Activated gamma-delta T cell treated with anti-CD3 and anti-CD28 coated beads, Interleukin-2, amount 50 U/mL, for 16 hours (primary cell): ENCODE measurements around the gene CHD3.
A peak's percentile ranks its signal among the peaks of the same experiment; 100 is the strongest.

ENCODE experiments used
- DNase-seq: peaks from one replicate; pipeline ENCODE4 v3.0.0-alpha.2; 2020; ENCODE audit warnings: low read depth

The CHD3 gene

DNA sequence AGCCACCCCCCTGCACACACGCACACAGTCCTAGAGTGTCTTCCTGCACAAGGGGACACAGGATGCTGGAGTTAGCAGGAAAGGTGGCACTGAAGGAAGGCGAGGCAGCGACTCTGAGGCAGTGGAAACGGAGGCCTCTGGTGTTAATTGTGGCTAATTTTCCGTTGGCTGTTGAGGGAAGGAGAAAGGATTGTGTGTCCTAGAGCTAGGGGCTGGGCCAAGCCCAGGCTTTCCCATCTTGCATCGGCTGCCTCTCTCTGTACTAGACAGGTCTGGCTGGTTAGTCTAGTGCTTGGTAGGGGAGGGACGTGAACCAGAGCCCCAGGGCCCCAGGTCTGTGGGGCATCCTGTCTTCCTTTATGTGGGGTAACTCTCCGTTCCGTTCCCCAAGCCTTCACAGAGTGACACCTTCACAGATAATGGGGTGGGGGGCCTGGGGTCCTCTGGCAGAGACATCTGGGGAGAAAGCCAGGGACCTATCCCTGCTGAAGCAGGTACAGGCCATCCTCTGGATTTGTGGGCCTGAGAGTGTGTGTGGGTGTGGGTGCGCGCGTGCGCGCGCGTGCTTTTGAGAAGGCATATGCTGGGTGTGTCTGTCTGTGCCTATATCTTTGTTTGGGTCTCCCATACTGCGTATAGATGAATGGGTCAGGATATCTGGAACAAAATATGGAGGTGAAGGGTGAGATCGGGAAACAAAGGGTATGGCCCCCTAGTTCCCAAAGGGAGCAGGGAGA is at the start of gene CHD3:
Gene CHD3, plus strand, starts transcription at position 606 of the 737 bp plus-strand sequence. CDS start 212 bp downstream, outside the sequence.
- no peak for DNase-seq

DNA sequence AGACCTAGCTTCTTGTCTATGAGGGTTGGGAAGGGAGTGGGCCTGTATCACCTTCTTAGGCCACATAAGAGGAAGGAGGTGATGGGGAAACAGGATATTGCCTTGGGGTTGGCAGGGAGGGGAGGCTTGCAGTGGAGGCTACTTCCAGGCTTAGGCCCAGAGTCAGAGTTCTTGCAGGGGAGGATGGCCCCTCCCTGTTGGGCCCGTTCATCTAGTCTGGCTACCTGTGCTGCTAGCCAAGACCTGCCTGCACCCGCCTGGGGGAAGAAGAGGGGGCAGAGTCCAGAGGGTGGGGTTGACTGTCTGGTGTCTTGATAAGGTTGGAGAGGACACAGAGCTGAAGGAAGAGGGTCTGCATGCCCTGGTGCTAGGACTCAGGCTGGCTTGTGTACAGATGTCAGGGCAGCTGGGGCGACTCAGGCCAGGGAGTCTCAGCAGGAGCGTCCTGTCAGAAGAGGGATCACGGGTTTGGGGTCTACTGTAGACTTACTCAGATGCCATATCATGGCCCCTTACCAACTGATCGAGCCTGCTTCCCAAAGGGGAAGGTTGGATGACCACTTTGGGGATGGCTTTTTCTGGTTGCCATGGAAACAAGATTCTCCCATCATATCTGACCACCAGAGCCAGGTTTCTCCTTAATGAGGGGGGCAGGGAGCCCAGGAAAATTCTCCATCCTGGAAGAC is 49.3 kb upstream of the CHD3 start:
- DNase-seq: no peak

- no peak for DNase-seq
Observed at GRCh38 chr17:7839876-7840261, 48.7 kb upstream of the CHD3 start.

DNA sequence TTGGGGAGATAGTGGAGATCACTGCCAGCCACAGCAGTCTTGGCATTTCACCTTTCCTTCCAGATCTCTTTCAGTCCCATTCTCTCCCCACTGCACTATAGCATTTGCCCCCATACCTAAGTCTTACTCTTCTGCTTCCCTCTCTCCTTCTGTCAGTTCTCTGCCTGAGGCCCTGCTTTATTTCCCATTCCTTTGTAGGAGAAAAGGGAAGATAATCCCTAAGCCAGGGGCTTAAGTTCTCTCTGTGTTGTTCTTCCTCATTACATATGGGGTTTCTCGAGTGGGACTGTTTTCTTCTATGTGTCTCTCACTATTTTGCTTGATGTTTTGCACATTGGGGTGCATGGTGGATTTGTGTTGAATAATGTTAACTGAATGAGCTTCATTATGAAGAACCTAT is 48.1 kb upstream of the CHD3 start:
- DNase-seq: no peak

DNA sequence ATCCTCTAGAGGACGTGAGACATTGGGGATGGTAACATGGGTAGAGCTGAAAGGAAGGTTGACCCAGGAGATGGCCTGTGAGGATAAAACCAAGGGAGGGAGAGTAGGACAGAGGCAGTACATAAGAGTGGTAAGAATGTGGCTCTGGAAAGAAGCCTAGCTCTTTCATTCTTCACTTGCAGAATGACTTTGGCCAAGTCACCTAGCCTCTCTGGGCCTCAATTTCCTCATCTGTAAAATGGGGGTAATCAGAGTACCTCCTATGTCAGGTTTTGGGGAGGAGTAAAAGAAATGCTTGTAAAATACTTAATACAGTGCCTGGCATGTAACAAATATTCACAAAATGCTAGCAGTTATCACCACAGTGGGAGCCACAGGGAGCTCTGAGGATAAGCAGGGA is 47.7 kb upstream of the CHD3 start:
- no peak for DNase-seq

DNA sequence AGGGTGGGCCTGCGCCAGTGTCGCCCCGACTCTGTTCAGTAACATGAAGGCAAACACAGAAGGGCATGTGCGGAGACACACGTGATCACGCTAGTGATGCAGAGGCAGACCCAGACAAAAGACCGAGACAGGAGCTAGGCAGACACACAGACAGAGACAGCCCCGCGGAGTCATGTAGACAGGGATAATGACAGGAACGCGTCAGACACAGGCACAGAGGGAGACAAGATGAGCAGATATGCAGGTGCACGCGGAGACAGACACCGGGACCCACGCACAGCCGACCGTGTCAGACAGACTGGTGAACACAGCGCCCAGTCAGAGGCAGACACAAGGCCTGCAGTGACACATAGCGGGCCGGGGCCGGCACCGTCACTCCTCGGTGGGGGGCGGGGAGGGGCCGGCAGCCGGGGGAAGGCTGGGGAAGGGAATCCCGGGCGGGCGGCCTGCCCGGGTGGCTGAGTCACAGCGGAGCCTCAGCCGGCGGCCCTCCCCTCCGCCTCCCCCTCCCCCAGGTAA is 47.1 kb upstream of the CHD3 start:
- peak; percentile 92 for DNase-seq

DNA sequence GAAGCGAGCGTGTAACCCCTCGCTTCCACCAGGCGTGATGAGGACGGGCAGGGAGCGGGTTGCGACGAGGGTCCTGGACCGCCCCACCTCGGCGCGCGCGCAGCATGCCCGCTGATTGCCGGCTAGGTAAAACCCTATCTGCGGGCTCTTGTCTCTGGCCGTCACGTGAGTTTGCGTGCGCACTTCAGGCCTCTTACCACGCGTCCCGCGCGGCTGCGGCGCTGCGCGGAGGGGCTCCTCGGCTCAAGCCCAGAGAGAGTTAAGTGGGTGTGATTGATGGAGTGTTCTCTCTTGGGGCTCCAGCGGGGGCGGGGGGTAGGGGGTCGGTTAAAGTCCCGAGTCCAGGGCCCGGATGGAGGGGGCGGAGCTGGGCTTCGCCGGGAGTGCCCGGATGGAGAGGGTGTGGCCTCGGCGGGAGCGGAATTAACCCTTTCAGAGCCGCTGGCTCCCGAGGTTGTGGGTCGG is 46.6 kb upstream of the CHD3 start:
- DNase-seq: peak; percentile 80

DNA sequence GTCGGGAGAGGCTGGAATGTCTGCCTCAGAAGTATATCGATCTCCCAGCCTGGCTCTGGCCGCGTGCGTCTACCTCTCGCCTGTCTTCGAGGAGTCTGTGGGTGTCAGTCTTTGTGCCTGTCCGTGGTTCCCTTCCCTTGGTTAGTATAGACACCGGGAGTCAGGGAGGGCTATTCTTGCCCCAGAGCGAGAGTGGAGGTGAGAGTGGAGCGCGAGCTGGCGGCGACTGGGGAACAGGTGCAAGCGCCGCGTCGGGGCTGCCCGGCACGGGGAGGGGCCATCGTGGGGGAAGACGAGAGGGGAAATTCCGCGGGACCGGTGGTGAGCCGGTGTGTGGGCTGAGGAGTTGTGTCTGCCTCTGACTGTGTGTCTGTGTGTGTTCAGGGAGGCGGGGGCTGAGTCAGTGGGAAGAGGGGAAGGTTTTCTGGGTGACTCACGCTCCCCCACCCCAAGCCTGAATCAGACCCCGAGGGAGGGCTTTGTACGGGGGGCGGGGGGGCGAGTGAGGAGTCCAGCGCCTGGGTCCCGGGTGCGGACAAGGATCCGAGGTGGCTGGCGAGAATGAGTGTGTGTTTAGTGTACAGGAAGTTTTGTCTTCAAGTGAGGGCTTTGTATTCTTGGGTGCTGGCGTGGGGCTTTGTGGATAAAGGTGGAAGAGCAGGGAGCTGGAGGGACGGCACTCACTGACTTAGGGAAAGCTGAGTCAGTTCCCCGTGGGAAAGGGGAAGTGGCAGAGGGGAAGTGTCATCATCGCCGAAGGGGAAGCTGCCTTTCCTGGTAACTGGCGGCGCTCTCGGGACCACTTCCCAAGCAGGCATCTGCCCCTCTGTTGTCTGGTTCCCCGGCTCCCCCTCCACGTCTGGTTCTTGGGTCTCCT is 46.0 kb upstream of the CHD3 start:
- peak; percentile 98 for DNase-seq

DNA sequence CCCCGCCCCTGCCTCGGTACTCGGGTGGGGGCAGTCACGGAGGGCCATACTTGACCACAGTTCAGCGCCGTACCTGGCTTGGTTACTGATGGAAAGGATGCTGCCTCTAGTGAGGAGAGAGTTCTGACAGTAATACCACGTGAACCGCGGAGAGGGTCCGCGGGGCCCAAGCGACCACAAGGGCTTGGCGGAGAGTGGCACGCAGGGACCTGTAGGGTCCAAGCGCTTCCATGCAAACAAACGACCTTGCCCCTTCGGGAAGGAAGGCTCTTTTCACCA is 45.4 kb upstream of the CHD3 start:
- DNase-seq: no peak

DNA sequence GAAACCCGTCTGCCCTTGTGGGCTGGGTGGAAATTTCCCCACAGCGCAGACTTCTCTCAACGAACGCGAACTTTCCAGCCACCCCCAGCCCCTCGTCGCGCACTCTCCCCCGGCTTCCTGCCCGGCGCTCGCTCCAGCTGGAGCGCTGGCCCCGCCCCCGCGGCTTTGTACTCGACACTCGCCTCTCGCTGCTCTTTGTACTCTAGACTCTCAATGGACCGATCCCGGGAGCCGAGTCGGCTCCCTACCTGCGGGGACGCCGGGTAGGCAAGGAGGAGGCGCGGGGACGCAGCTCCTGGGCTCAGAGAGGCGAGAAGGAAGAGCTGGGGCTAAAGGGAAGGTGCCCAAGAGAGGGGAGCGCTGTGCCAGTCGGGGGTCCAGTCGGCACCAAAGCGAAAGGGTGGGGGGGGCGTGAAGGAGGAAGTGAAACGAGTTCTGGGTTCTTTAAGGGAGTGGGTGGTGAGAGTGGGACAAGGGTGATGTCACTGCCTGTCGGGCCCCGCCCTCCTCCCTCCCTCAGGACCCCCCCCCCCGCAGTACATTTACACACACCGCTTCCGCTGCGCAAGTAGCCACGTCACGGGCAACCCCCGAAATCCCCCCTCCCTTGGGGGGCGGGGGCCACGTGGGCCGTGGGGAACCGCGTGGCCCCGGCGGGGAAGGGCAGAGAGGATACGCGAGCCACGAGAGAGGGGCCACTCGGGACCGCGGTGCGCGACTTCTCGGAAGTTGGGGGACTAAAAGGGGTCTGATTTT is 44.9 kb upstream of the CHD3 start:
- peak; percentile 91 for DNase-seq

DNA sequence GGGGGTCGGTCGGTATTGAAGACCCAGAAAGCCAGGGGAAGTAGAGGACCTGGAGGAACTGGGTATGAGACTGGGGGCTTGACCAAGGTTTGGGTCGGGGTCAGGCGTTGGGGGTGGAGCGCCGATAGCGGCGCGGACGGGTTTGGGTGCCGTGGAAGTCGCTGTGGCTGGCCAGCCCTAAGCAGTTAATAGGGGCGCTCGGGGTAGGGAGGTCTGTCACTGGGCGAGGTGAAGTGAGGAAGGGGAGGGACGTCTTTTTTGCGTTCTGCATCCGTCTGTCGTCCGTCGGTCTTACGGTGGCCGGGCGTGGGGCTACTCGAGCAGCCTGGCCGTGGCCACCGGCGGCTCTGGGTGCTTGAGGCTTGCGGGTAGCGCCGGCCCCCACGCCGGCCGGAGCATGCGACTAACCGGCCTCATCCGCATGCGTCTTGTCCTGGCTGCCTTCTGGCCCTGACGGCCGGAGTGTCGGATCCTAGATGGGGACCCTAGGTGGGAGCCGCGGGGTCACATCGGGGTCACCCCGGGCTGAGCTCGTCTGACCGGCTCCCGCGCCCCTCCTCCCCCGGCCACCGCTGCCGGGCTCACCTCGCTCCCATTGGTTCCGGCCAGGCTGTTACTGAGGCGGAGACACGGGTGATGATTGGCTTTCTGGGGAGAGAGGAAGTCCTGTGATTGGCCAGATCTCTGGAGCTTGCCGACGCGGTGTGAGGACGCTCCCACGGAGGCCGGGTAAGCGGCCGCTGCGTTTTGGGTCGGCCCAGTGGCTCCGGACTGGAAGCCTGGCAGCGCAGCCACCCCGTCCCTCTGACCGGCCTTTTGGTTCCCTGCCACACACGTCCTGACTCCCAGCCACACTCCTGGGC is 44.1 kb upstream of the CHD3 start:
- peak; percentile 76 for DNase-seq

- no peak for DNase-seq
Observed at GRCh38 chr17:7845359-7846062, 43.1 kb upstream of the CHD3 start.

GRCh38 chr17:7846063-7846735 is 42.4 kb upstream of the CHD3 start:
- no peak for DNase-seq

- no peak for DNase-seq
Observed at GRCh38 chr17:7846765-7847661, 41.6 kb upstream of the CHD3 start.

- no peak for DNase-seq
Observed at GRCh38 chr17:7848131-7848579, 40.4 kb upstream of the CHD3 start.

DNA sequence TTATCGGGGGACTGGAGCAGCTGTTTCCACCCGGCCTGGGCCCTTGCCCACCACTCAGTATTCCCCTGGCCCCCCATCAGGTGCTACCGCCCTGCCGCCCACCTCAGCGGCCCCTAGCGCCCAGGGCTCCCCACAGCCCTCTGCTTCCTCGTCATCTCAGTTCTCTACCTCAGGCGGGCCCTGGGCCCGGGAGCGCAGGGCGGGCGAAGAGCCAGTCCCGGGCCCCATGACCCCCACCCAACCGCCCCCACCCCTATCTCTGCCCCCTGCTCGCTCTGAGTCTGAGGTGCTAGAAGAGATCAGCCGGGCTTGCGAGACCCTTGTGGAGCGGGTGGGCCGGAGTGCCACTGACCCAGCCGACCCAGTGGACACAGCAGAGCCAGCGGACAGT is 39.9 kb upstream of the CHD3 start:
- DNase-seq: no peak

GRCh38 chr17:7849130-7849750 is 39.3 kb upstream of the CHD3 start:
- no peak for DNase-seq
